A549 (cell line): ENCODE measurements around the gene NCAPD3.

Source experiments
- CHD4 ChIP-seq: fragments of 200-600 bp; sonication (generic); IDR thresholded peaks from 2 replicates; pipeline ENCODE4 v1.6.1; 2016; ENCODE audit warnings: antibody characterized with exemption, mild to moderate bottlenecking, borderline replicate concordance
- POLR2A ChIP-seq: IDR thresholded peaks from 2 replicates; pipeline ENCODE4 v1.6.1; 2012; ENCODE audit warnings: mild to moderate bottlenecking, low read length
- POLR2AphosphoS2 ChIP-seq: conservative IDR thresholded peaks from 2 replicates; pipeline ENCODE4 v1.6.1; 2012; ENCODE audit warnings: low read length, improper control_type of control experiment, inconsistent platforms
- TF ChIP-seq, protein P1 (sequence below): fragments of >200 bp; sonication (Bioruptor Twin); formaldehyde crosslinking; IDR thresholded peaks from 3 replicates; pipeline ENCODE4 v1.5.1; 2016

DNA sequence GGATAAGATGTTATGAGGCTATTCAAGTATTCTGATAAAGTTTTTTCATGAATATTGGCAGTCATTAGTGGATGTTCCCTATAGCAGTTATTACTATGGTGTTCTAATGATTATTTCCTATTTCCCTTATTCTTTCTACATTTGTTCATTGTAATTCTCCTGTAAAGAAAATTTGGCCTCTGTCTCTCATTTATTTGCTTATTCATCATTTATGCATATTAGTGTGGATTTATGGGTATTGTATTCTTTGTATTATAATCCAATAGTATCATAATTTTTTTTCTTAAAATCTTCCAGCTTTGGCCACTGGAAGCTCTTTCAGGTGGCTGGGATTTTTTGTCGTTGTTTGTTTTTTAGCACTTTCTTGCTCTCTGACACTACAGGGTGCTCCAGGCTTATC is 107.6 kb downstream of the NCAPD3 start:
- TF ChIP-seq, protein P1, sequence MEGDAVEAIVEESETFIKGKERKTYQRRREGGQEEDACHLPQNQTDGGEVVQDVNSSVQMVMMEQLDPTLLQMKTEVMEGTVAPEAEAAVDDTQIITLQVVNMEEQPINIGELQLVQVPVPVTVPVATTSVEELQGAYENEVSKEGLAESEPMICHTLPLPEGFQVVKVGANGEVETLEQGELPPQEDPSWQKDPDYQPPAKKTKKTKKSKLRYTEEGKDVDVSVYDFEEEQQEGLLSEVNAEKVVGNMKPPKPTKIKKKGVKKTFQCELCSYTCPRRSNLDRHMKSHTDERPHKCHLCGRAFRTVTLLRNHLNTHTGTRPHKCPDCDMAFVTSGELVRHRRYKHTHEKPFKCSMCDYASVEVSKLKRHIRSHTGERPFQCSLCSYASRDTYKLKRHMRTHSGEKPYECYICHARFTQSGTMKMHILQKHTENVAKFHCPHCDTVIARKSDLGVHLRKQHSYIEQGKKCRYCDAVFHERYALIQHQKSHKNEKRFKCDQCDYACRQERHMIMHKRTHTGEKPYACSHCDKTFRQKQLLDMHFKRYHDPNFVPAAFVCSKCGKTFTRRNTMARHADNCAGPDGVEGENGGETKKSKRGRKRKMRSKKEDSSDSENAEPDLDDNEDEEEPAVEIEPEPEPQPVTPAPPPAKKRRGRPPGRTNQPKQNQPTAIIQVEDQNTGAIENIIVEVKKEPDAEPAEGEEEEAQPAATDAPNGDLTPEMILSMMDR: no peak
- TF ChIP-seq POLR2A: no peak
- TF ChIP-seq CHD4: no peak
- TF ChIP-seq POLR2AphosphoS2: no peak
